Measurements from ENCODE around the gene APOO. TPM values are rescaled to one million over a fixed set of nuclear protein-coding genes. Genes with fewer than 3 reads are reported as not detected.
"Not testable (repeated sequence)": the region's sequence is repeated elsewhere in the genome, so short reads cannot be mapped to it uniquely, and the experiment has no call there.

Gene APOO
- total RNA-seq, 2 experiments from 2014 or later: 28.3 to 33.1 TPM

GRCh38 chrX:23885803-23886202 lies 21.9 kb downstream of the APOO start:
- H3K4me1 Mint-ChIP-seq (ENCODE audit: low read depth): peaks cover 10% of the 10 kb centered on the region
- ChIA-PET CTCF (interaction anchor here (1.5 kb wide), 1 partner anchor 16 kb away, joined by 5 read pairs; no protein-coding TSS in a partner anchor), POLR2A (interaction anchor here (1.1 kb wide), 1 partner anchor 103 kb away, joined by 3 read pairs; the partner anchor contains the start of gene SAT1)
- ATAC-seq (no peak), DNase-seq (no peak)
- no peaks in the 10 kb centered on the region for H3K9me3 Mint-ChIP-seq (ENCODE audit: insufficient read depth)
- no peaks in the 10 kb centered on the region for H3K27me3 Mint-ChIP-seq (ENCODE audit: low read depth)
- H3K4me3 Mint-ChIP-seq: no peak overlapping the region
- H3K36me3 Mint-ChIP-seq (ENCODE audit: low read depth): peaks cover 6% of the 10 kb centered on the region
- H3K27ac Mint-ChIP-seq: no peak overlapping the region

- H3K4me1 Mint-ChIP-seq (ENCODE audit: low read depth): peaks cover 10% of the 10 kb centered on the region
- CTCF ChIA-PET: interaction anchor here (0.5 kb wide), 1 partner anchor 91 kb away, joined by 3 read pairs; no protein-coding TSS in a partner anchor
Observed at GRCh38 chrX:23884427-23885024, 23.2 kb downstream of the APOO start.

GRCh38 chrX:23883737-23884354 lies 23.9 kb downstream of the APOO start:
- Mint-ChIP-seq H3K27me3 (ENCODE audit: low read depth) (no peaks in the 10 kb centered on the region), H3K4me3 (no peak overlapping the region), H3K4me1 (ENCODE audit: low read depth) (peaks cover 10% of the 10 kb centered on the region), H3K9me3 (ENCODE audit: insufficient read depth) (no peaks in the 10 kb centered on the region), H3K36me3 (ENCODE audit: low read depth) (peaks cover 5% of the 10 kb centered on the region), H3K27ac (no peak overlapping the region)
- CTCF ChIA-PET: interaction anchor here (0.5 kb wide), 1 partner anchor 90 kb away, joined by 3 read pairs; no protein-coding TSS in a partner anchor
- ATAC-seq: no peak
- no peak for DNase-seq
- POLR2A ChIA-PET: no interaction called here

More at GRCh38 chrX:23884427-23885024, 23.2 kb downstream of the APOO start:
- Mint-ChIP-seq H3K27ac (no peak overlapping the region), H3K27me3 (ENCODE audit: low read depth) (no peaks in the 10 kb centered on the region), H3K36me3 (ENCODE audit: low read depth) (peaks cover 5% of the 10 kb centered on the region), H3K4me3 (no peak overlapping the region), H3K9me3 (ENCODE audit: insufficient read depth) (no peaks in the 10 kb centered on the region)
- POLR2A ChIA-PET: no interaction called here
- no peak for ATAC-seq
- no peak for DNase-seq

GRCh38 chrX:23879380-23880090 lies 28.2 kb downstream of the APOO start:
- no peak for ATAC-seq
- no peaks in the 10 kb centered on the region for H3K27me3 Mint-ChIP-seq (ENCODE audit: low read depth)
- no peak overlapping the region for H3K27ac Mint-ChIP-seq
- ChIA-PET CTCF (interaction anchor here (1.0 kb wide), 1 partner anchor 22 kb away, joined by 3 read pairs; no protein-coding TSS in a partner anchor), POLR2A (interaction anchor here (0.9 kb wide), 1 partner anchor 97 kb away, joined by 3 read pairs; the partner anchor contains the start of gene SAT1)
- DNase-seq: no peak
- peaks cover under 1% of the 10 kb centered on the region for H3K36me3 Mint-ChIP-seq (ENCODE audit: low read depth)
- no peaks in the 10 kb centered on the region for H3K9me3 Mint-ChIP-seq (ENCODE audit: insufficient read depth)
- H3K4me1 Mint-ChIP-seq (ENCODE audit: low read depth): peaks cover under 1% of the 10 kb centered on the region
- H3K4me3 Mint-ChIP-seq: no peak overlapping the region

- ChIA-PET CTCF (no interaction called here), POLR2A (no interaction called here)
- ATAC-seq: no peak
- Mint-ChIP-seq H3K4me1 (ENCODE audit: low read depth) (no peaks in the 10 kb centered on the region), H3K27me3 (ENCODE audit: low read depth) (no peaks in the 10 kb centered on the region), H3K4me3 (no peak overlapping the region), H3K27ac (no peak overlapping the region), H3K9me3 (ENCODE audit: insufficient read depth) (no peaks in the 10 kb centered on the region), H3K36me3 (ENCODE audit: low read depth) (no peaks in the 10 kb centered on the region)
- DNase-seq: no peak
Observed at GRCh38 chrX:23871905-23872546, 35.7 kb downstream of the APOO start.

GRCh38 chrX:23870041-23870440 lies 37.7 kb downstream of the APOO start:
- POLR2A ChIA-PET: no interaction called here
- Mint-ChIP-seq H3K4me1 (ENCODE audit: low read depth) (peaks cover 2% of the 10 kb centered on the region), H3K36me3 (ENCODE audit: low read depth) (peaks cover 3% of the 10 kb centered on the region), H3K27me3 (ENCODE audit: low read depth) (no peaks in the 10 kb centered on the region), H3K4me3 (no peak overlapping the region), H3K9me3 (ENCODE audit: insufficient read depth) (no peaks in the 10 kb centered on the region), H3K27ac (no peak overlapping the region)
- CTCF ChIA-PET: interaction anchor here (1.6 kb wide), 1 partner anchor 32 kb away, joined by 3 read pairs; no protein-coding TSS in a partner anchor
- no peak for DNase-seq
- ATAC-seq: no peak

- Mint-ChIP-seq H3K4me3 (no peak overlapping the region), H3K9me3 (ENCODE audit: insufficient read depth) (no peaks in the 10 kb centered on the region), H3K4me1 (ENCODE audit: low read depth) (peaks cover 16% of the 10 kb centered on the region), H3K27ac (no peak overlapping the region), H3K27me3 (ENCODE audit: low read depth) (no peaks in the 10 kb centered on the region), H3K36me3 (ENCODE audit: low read depth) (peaks cover 14% of the 10 kb centered on the region)
- no peak for ATAC-seq
- ChIA-PET POLR2A (no interaction called here), CTCF (no interaction called here)
- no peak for DNase-seq
Observed at GRCh38 chrX:23864742-23865326, 42.9 kb downstream of the APOO start.

- ChIA-PET CTCF (interaction anchor here (1.1 kb wide), 1 partner anchor 39 kb away, joined by 3 read pairs; no protein-coding TSS in a partner anchor), POLR2A (interaction anchor here (2.1 kb wide), 1 partner anchor 79 kb away, joined by 9 read pairs; the partner anchor contains the start of gene SAT1)
- H3K4me3 Mint-ChIP-seq; DNase-seq; H3K9me3 Mint-ChIP-seq (ENCODE audit: insufficient read depth); H3K27ac Mint-ChIP-seq; ATAC-seq; H3K27me3 Mint-ChIP-seq (ENCODE audit: low read depth): not testable (repeated sequence)
- Mint-ChIP-seq H3K36me3 (ENCODE audit: low read depth) (peaks cover 17% of the 10 kb centered on the region), H3K4me1 (ENCODE audit: low read depth) (peaks cover 16% of the 10 kb centered on the region)
Observed at GRCh38 chrX:23861952-23862351, 45.8 kb downstream of the APOO start.

- Mint-ChIP-seq H3K4me1 (ENCODE audit: low read depth) (peaks cover 16% of the 10 kb centered on the region), H3K27ac (no peak overlapping the region), H3K27me3 (ENCODE audit: low read depth) (no peaks in the 10 kb centered on the region), H3K9me3 (ENCODE audit: insufficient read depth) (no peaks in the 10 kb centered on the region), H3K36me3 (ENCODE audit: low read depth) (peaks cover 19% of the 10 kb centered on the region), H3K4me3 (no peak overlapping the region)
- DNase-seq: peak; percentile 38
- CTCF ChIA-PET: interaction anchor here (1.0 to 1.1 kb wide), 2 partner anchors 40 kb away, joined by 3 to 4 read pairs; no protein-coding TSS in a partner anchor
- POLR2A ChIA-PET: interaction anchor here (2.1 kb wide), 1 partner anchor 78 kb away, joined by 9 read pairs; the partner anchor contains the start of gene SAT1
- no peak for ATAC-seq
Observed at GRCh38 chrX:23861215-23861896, 46.4 kb downstream of the APOO start.

GRCh38 chrX:23859238-23859637 lies 48.5 kb downstream of the APOO start:
- CTCF ChIA-PET; H3K27ac Mint-ChIP-seq; ATAC-seq; H3K4me3 Mint-ChIP-seq; DNase-seq; H3K9me3 Mint-ChIP-seq (ENCODE audit: insufficient read depth); H3K27me3 Mint-ChIP-seq (ENCODE audit: low read depth); POLR2A ChIA-PET: not testable (repeated sequence)
- Mint-ChIP-seq H3K36me3 (ENCODE audit: low read depth) (peaks cover 16% of the 10 kb centered on the region), H3K4me1 (ENCODE audit: low read depth) (peaks cover 13% of the 10 kb centered on the region)

- DNase-seq: no peak
- ChIA-PET CTCF (no interaction called here), POLR2A (no interaction called here)
- H3K9me3 Mint-ChIP-seq (ENCODE audit: insufficient read depth): no peaks in the 10 kb centered on the region
- no peak overlapping the region for H3K4me3 Mint-ChIP-seq
- peaks cover 11% of the 10 kb centered on the region for H3K4me1 Mint-ChIP-seq (ENCODE audit: low read depth)
- peaks cover 9% of the 10 kb centered on the region for H3K36me3 Mint-ChIP-seq (ENCODE audit: low read depth)
- no peak overlapping the region for H3K27ac Mint-ChIP-seq
- ATAC-seq: no peak
- no peaks in the 10 kb centered on the region for H3K27me3 Mint-ChIP-seq (ENCODE audit: low read depth)
Observed at GRCh38 chrX:23857935-23858334, 49.8 kb downstream of the APOO start.

All from activated CD8-positive, alpha-beta T cell treated with anti-CD3 and anti-CD28 coated beads, Interleukin-2, amount 10 ng/mL, durations not matched to agents 7 days and 5 days (primary cell).